HG02870 (cell line): Measurements from ENCODE around the gene GRM4.

Experiments used
- ATAC-seq: cut with Tn5 transposase; IDR thresholded peaks from one replicate; pipeline ENCODE4 v1.9.1; 2021; ENCODE audit warnings: mild to moderate bottlenecking, moderate library complexity; ENCODE audit not compliant: unreplicated experiment

Gene GRM4

GRCh38 chr6:34157851-34158250 lies 12.0 kb upstream of the GRM4 start:
- no peak for ATAC-seq

GRCh38 chr6:34157236-34157830 lies 11.4 kb upstream of the GRM4 start:
- no peak for ATAC-seq

- no peak for ATAC-seq
These were observed 9.8 kb upstream of the GRM4 start for GRCh38 chr6:34155471-34156300.

- no peak for ATAC-seq
These were observed 9.0 kb upstream of the GRM4 start for GRCh38 chr6:34154668-34155447.

- no peak for ATAC-seq
These were observed 7.1 kb upstream of the GRM4 start for GRCh38 chr6:34152806-34153520.

GRCh38 chr6:34152042-34152524 lies 6.2 kb upstream of the GRM4 start:
- ATAC-seq, result no peak

- ATAC-seq, result no peak
These were observed 5.6 kb upstream of the GRM4 start for GRCh38 chr6:34151321-34152041.

- no peak for ATAC-seq
These were observed 4.9 kb upstream of the GRM4 start for GRCh38 chr6:34150766-34151165.

- ATAC-seq, result no peak
These were observed 4.0 kb upstream of the GRM4 start for GRCh38 chr6:34149831-34150400.

GRCh38 chr6:34149452-34149810 lies 3.5 kb upstream of the GRM4 start:
- ATAC-seq, result no peak

- no peak for ATAC-seq
These were observed 3.0 kb upstream of the GRM4 start for GRCh38 chr6:34148631-34149451.

- no peak for ATAC-seq
These were observed 2.2 kb upstream of the GRM4 start for GRCh38 chr6:34147906-34148630.

GRCh38 chr6:34146801-34147592 lies 1.1 kb upstream of the GRM4 start:
- no peak for ATAC-seq

GRCh38 chr6:34145161-34146020 lies 496 bp downstream of the GRM4 start:
- no peak for ATAC-seq

GRCh38 chr6:34144581-34145160 lies 1.2 kb downstream of the GRM4 start:
- ATAC-seq, result no peak

GRCh38 chr6:34143884-34144580 lies 1.9 kb downstream of the GRM4 start:
- ATAC-seq, result no peak
